HCT116 (cell line): ENCODE results near the gene ITPR2. TPM values are rescaled to one million over a fixed set of nuclear protein-coding genes. Genes with fewer than 3 reads are reported as not detected.

Experiments used
- ATAC-seq: fragments of 200-7000 bp; cut with Tn5 transposase; 2 replicates; pipeline ENCODE4 v1.9.1; 2020; ENCODE audit warnings: mild to moderate bottlenecking, moderate library complexity
- BruUV-seq: library from RNA; stranded (reverse); fragments of 400-500 nt; replicated peaks from 2 replicates; lab custom pipeline; 2021; lab: Mats Ljungman, UMichigan
- CTCF ChIA-PET: fragments of 300-600 bp; sonication (Branson Sonifier 250); formaldehyde crosslinking; loops from one replicate; lab custom pipeline; 2021; ENCODE audit warnings: antibody characterized with exemption; lab: Charles Lee
- POLR2A ChIA-PET: fragments of 300-600, 350-600 bp; sonication (Branson Sonifier 250); formaldehyde crosslinking; loops from one replicate; lab custom pipeline; 2021; ENCODE audit warnings: antibody characterized with exemption; lab: Charles Lee
- RAD21 ChIA-PET, 2 experiments: fragments of 300-600 bp; sonication (Branson Sonifier 250); formaldehyde crosslinking; loops; one replicate each; lab custom pipeline; 2023; ENCODE audit warnings: low total read pairs in 2 of 2; ENCODE audit not compliant: uncharacterized antibody in 2 of 2, unreplicated experiment in 2 of 2, low non-redundant PET in 1 of 2; lab: Charles Lee
- DNase-seq: peaks from one replicate; pipeline ENCODE4 v3.0.0-alpha.2; 2010; ENCODE audit warnings: low read depth, low spot score
- H2AFZ ChIP-seq: fragments of 200-600 bp; shearing (Covaris generic), sonication (generic); 2 replicates; pipeline ENCODE4 v1.6.1; 2017; ENCODE audit warnings: low read depth, mixed run types, mixed read lengths, antibody characterized with exemption, low read length; ENCODE audit not compliant: poor library complexity, severe bottlenecking
- H3K27ac ChIP-seq: 2 replicates; pipeline ENCODE4 v1.5.1; 2012; ENCODE audit warnings: low read depth, low read length
- H3K27me3 ChIP-seq: fragments of 200-600 bp; sonication (generic); 2 replicates; pipeline ENCODE4 v1.6.1; 2016; ENCODE audit warnings: mixed run types, low read length, mixed read lengths; ENCODE audit not compliant: insufficient read depth
- H3K36me3 ChIP-seq, 2 experiments: fragments of 200-500 bp in 1 of 2; fragments of 200-600 bp in 1 of 2; sonication (Bioruptor generic) in 1 of 2; sonication (generic) in 1 of 2; 2 replicates each; pipeline versions ENCODE4 v1.5.1 to v1.6.1; 2014 to 2016; ENCODE audit warnings: low read length in 2 of 2, inconsistent platforms in 1 of 2, mixed read lengths in 1 of 2, mixed run types in 1 of 2; ENCODE audit not compliant: insufficient read depth in 2 of 2, control insufficient read depth in 1 of 2
- H3K4me1 ChIP-seq, 2 experiments: fragments of 200-600 bp in 1 of 2; sonication (generic) in 1 of 2; 2 replicates each; pipeline versions ENCODE4 v1.5.1 to v1.6.1; 2012 to 2017; ENCODE audit warnings: low read length in 2 of 2, inconsistent platforms in 1 of 2, mild to moderate bottlenecking in 1 of 2, mixed read lengths in 1 of 2, mixed run types in 1 of 2, moderate library complexity in 1 of 2; ENCODE audit not compliant: insufficient read depth in 2 of 2, control insufficient read depth in 1 of 2
- H3K4me2 ChIP-seq: fragments of 200-600 bp; sonication (generic); 2 replicates; pipeline ENCODE4 v1.6.1; 2017; ENCODE audit warnings: mixed run types, low read length, mixed read lengths
- H3K4me3 ChIP-seq, 2 experiments: fragments of 200-600 bp in 1 of 2; sonication (generic) in 1 of 2; replicated peaks in 1 of 2; 2 replicates each; pipeline ENCODE4 v1.5.1; 2011 to 2016; ENCODE audit warnings: low read length in 2 of 2, control low read depth in 1 of 2, low read depth in 1 of 2, mild to moderate bottlenecking in 1 of 2, mixed read lengths in 1 of 2, mixed run types in 1 of 2
- H3K79me2 ChIP-seq: fragments of 200-600 bp; sonication (generic); 2 replicates; pipeline ENCODE4 v1.6.1; 2017; ENCODE audit warnings: mild to moderate bottlenecking, mixed run types, low read length, moderate library complexity, mixed read lengths; ENCODE audit not compliant: insufficient read depth
- H3K9ac ChIP-seq: fragments of 200-600 bp; sonication (generic); 2 replicates; pipeline ENCODE4 v1.6.1; 2016; ENCODE audit warnings: low read length, mixed read lengths
- H3K9me2 ChIP-seq: fragments of 200-600 bp; sonication (generic), shearing (Covaris generic); 2 replicates; pipeline ENCODE4 v1.6.1; 2017; ENCODE audit warnings: mixed run types, mild to moderate bottlenecking, moderate library complexity; ENCODE audit not compliant: insufficient read depth
- H3K9me3 ChIP-seq, 2 experiments: fragments of 200-500 bp in 1 of 2; fragments of 200-600 bp in 1 of 2; sonication (Bioruptor generic) in 1 of 2; sonication (generic) in 1 of 2; 2 replicates each; pipeline ENCODE4 v1.6.1; 2014 to 2017; ENCODE audit warnings: low read length in 2 of 2, mixed read lengths in 2 of 2, inconsistent platforms in 1 of 2, low read depth in 1 of 2, mild to moderate bottlenecking in 1 of 2, mixed run types in 1 of 2, moderate library complexity in 1 of 2; ENCODE audit not compliant: control insufficient read depth in 1 of 2, insufficient read depth in 1 of 2
- H4K20me1 ChIP-seq: fragments of 200-600 bp; sonication (generic), shearing (Covaris generic); 2 replicates; pipeline ENCODE4 v1.6.1; 2017; ENCODE audit warnings: mixed run types, mild to moderate bottlenecking, moderate library complexity; ENCODE audit not compliant: insufficient read depth
- CTCF ChIP-seq, 3 experiments: fragments of 200-600 bp in 1 of 3; sonication (generic) in 1 of 3; IDR thresholded peaks in 2 of 3; conservative IDR thresholded peaks in 1 of 3; 2 replicates each; pipeline ENCODE4 v1.5.1; 2012 to 2017; ENCODE audit warnings: low read depth in 2 of 3, low read length in 2 of 3, antibody characterized with exemption in 1 of 3, borderline replicate concordance in 1 of 3, control low read depth in 1 of 3, mild to moderate bottlenecking in 1 of 3, mixed read lengths in 1 of 3, mixed run types in 1 of 3, moderate library complexity in 1 of 3; ENCODE audit not compliant: insufficient read depth in 1 of 3
- EZH2 ChIP-seq: fragments of 200-600 bp; sonication (generic); IDR thresholded peaks from 2 replicates; pipeline ENCODE4 v1.6.1; 2017; ENCODE audit warnings: antibody characterized with exemption, mixed run types
- EZH2phosphoT487 ChIP-seq: fragments of 200-600 bp; IDR thresholded peaks from 2 replicates; pipeline ENCODE4 v1.6.1; 2018; ENCODE audit warnings: antibody characterized with exemption, borderline replicate concordance
- POLR2AphosphoS5 ChIP-seq: IDR thresholded peaks from 2 replicates; pipeline ENCODE4 v1.6.1; 2011; ENCODE audit warnings: mild to moderate bottlenecking, low read depth, low read length, moderate library complexity
- SIN3A ChIP-seq: IDR thresholded peaks from 2 replicates; pipeline ENCODE4 v1.6.1; 2012; ENCODE audit warnings: low read depth
- SP1 ChIP-seq: IDR thresholded peaks from 2 replicates; pipeline ENCODE4 v1.6.1; 2012; ENCODE audit warnings: low read depth
- SRF ChIP-seq: IDR thresholded peaks from 2 replicates; pipeline ENCODE4 v1.6.1; 2012; ENCODE audit warnings: low read depth
- YY1 ChIP-seq: IDR thresholded peaks from 2 replicates; pipeline ENCODE4 v1.6.1; 2011; ENCODE audit warnings: low read length, low read depth, moderate library complexity, mild to moderate bottlenecking; ENCODE audit not compliant: insufficient replicate concordance; ENCODE audit errors: extremely low read depth
- intact Hi-C: fragments of 100-400 bp; cut with micrococcal nuclease; formaldehyde crosslinking; loops from 2 replicates; pipeline ENCODE4 v1.10.0; 2022
- total RNA-seq: library from RNA; stranded (reverse); gene quantifications from one replicate; pipeline ENCODE4 v1.2.1, GENCODE V29; 2021; ENCODE audit not compliant: unreplicated experiment
- TF ChIP-seq, protein P1 (sequence below): IDR thresholded peaks from 2 replicates; pipeline ENCODE4 v1.6.1; 2011; ENCODE audit warnings: mild to moderate bottlenecking, low read length, moderate library complexity; ENCODE audit not compliant: insufficient replicate concordance; ENCODE audit errors: extremely low read depth

ITPR2 gene
- total RNA-seq, 1 experiment from 2014 or later: 6.5 TPM

- TF ChIP-seq SRF (no peak), EZH2phosphoT487 (no peak), YY1 (no peak), SP1 (no peak)
- TF ChIP-seq, protein P1, sequence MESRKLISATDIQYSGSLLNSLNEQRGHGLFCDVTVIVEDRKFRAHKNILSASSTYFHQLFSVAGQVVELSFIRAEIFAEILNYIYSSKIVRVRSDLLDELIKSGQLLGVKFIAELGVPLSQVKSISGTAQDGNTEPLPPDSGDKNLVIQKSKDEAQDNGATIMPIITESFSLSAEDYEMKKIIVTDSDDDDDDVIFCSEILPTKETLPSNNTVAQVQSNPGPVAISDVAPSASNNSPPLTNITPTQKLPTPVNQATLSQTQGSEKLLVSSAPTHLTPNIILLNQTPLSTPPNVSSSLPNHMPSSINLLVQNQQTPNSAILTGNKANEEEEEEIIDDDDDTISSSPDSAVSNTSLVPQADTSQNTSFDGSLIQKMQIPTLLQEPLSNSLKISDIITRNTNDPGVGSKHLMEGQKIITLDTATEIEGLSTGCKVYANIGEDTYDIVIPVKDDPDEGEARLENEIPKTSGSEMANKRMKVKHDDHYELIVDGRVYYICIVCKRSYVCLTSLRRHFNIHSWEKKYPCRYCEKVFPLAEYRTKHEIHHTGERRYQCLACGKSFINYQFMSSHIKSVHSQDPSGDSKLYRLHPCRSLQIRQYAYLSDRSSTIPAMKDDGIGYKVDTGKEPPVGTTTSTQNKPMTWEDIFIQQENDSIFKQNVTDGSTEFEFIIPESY: no peak
Measured at GRCh38 chr12:26721800-26722199, 111.2 kb downstream of the ITPR2 start (continued).

DNA sequence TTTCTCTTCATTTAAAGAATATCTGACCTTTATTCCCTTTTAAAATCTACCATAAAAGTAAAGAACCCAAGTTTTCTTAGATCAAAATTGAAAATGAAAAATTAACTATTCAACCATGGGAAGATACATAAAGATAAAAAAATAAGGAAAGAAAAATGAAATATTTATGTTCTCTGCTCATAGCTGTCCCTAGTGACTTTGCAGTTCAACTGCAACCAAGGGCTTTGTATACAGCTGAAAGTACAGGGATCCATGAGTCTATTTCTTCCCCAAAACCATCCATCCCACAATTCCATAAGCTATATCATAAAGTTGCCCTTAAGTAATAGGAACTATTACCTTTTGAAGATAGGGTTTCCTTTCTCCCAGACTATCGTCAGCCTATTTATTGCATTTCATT is 113.1 kb downstream of the ITPR2 start:
- intact Hi-C loops: no loop called here
- ATAC-seq (peak; percentile 67; the same call in 1 of the 2 replicates), DNase-seq (no peak)

More for the DNA sequence above, 113.1 kb downstream of the ITPR2 start:
- no TSS peak for BruUV-seq
- Histone ChIP-seq H3K27ac (no peak overlapping the region), H3K9me2 (no peaks in the 10 kb centered on the region), H4K20me1 (no peaks in the 10 kb centered on the region), H2AFZ (no peak overlapping the region), H3K9ac (no peak overlapping the region), H3K79me2 (no peaks in the 10 kb centered on the region), H3K36me3 (no peaks in the 10 kb centered on the region), H3K4me3 (no peak overlapping the region), H3K9me3 (no peaks in the 10 kb centered on the region), H3K4me1 (peaks cover 0 to 4% of the 10 kb centered on the region in 2 experiments; a peak in 1 of 4 replicates), H3K27me3 (no peaks in the 10 kb centered on the region), H3K4me2 (no peak overlapping the region)
- POLR2A ChIA-PET: no interaction called here
- RAD21 ChIA-PET: no interaction called here
- TF ChIP-seq CTCF (IDR thresholded peaks at IDR 0.05 in 2 of 3, conservative IDR thresholded peaks at IDR 0.05 in 1 of 3; ENCODE audit: borderline replicate concordance in 1 of 3, insufficient read depth in 1 of 3, low read depth in 2 of 3, low read length in 2 of 3) (peak in 2 of 3 experiments; percentile 21 to 34; a peak in 2 of 6 replicates), EZH2 (no peak), SIN3A (no peak), POLR2AphosphoS5 (no peak)
- TF ChIP-seq, protein P1: no peak
- CTCF ChIA-PET: interaction anchor here (1.2 to 1.3 kb wide), 2 partner anchors 10 to 18 kb away, joined by 4 to 7 read pairs; no protein-coding TSS in a partner anchor
